NCI-H524 treated with DMSO at 0.1 percent for 48 hours (cell line): Measurements from ENCODE around the gene LRP1B.

Experiments
- DNase-seq: peaks from one replicate; lab custom pipeline; 2025; lab: John Stamatoyannopoulos, UW

The LRP1B gene

GRCh38 chr2:141423124-141423523 lies 707.7 kb downstream of the LRP1B start:
- no peak for DNase-seq

- DNase-seq: no peak
Observed at GRCh38 chr2:141417246-141417797, 713.5 kb downstream of the LRP1B start.

GRCh38 chr2:141411419-141411818 lies 719.4 kb downstream of the LRP1B start:
- DNase-seq: no peak

GRCh38 chr2:141399270-141399669 lies 731.5 kb downstream of the LRP1B start:
- DNase-seq: no peak

- no peak for DNase-seq
Observed at GRCh38 chr2:141393214-141393545, 737.6 kb downstream of the LRP1B start.

- DNase-seq: no peak
Observed at GRCh38 chr2:141392517-141393213, 738.2 kb downstream of the LRP1B start.

GRCh38 chr2:141386168-141386567 lies 744.6 kb downstream of the LRP1B start:
- DNase-seq: no peak

- no peak for DNase-seq
Observed at GRCh38 chr2:141384676-141385075, 746.1 kb downstream of the LRP1B start.

- DNase-seq: no peak
Observed at GRCh38 chr2:141381946-141382345, 748.9 kb downstream of the LRP1B start.

GRCh38 chr2:141380008-141380979 lies 750.5 kb downstream of the LRP1B start:
- peak; percentile 38 for DNase-seq

GRCh38 chr2:141364821-141365220 lies 766.0 kb downstream of the LRP1B start:
- DNase-seq: no peak

- no peak for DNase-seq
Observed at GRCh38 chr2:141362311-141362710, 768.5 kb downstream of the LRP1B start.

- DNase-seq: no peak
Observed at GRCh38 chr2:141348481-141348880, 782.3 kb downstream of the LRP1B start.

- DNase-seq: no peak
Observed at GRCh38 chr2:141341444-141341843, 789.4 kb downstream of the LRP1B start.

GRCh38 chr2:141331127-141331526 lies 799.7 kb downstream of the LRP1B start:
- DNase-seq: no peak

- no peak for DNase-seq
Observed at GRCh38 chr2:141329964-141330363, 800.9 kb downstream of the LRP1B start.

- DNase-seq: no peak
Observed at GRCh38 chr2:141323571-141323970, 807.2 kb downstream of the LRP1B start.

GRCh38 chr2:141317986-141318385 lies 812.8 kb downstream of the LRP1B start:
- no peak for DNase-seq

- no peak for DNase-seq
Observed at GRCh38 chr2:141316606-141317005, 814.2 kb downstream of the LRP1B start.

GRCh38 chr2:141316103-141316502 lies 814.7 kb downstream of the LRP1B start:
- no peak for DNase-seq

- DNase-seq: no peak
Observed at GRCh38 chr2:141313972-141314371, 816.8 kb downstream of the LRP1B start.

GRCh38 chr2:141311430-141311829 lies 819.4 kb downstream of the LRP1B start:
- no peak for DNase-seq

GRCh38 chr2:141306368-141306767 lies 824.4 kb downstream of the LRP1B start:
- DNase-seq: no peak
